ENCODE measurements around the gene TBL1X.
"Not testable (repeated sequence)": the region's sequence is repeated elsewhere in the genome, so short reads cannot be mapped to it uniquely, and the experiment has no call there.

TBL1X gene

GRCh38 chrX:9519546-9520216 is 54.8 kb downstream of the TBL1X start:
- Histone ChIP-seq H3K4me1 (ENCODE audit: insufficient read depth, low read length) (peaks cover 3% of the 10 kb centered on the region), H3K4me3 (ENCODE audit: low read length) (no peak overlapping the region), H3K36me3 (ENCODE audit: insufficient read depth, low read length) (no peaks in the 10 kb centered on the region), H3K9me3 (ENCODE audit: low read length) (no peaks in the 10 kb centered on the region), H2AFZ (ENCODE audit: low read depth, low read length) (no peak overlapping the region), H3K27me3 (ENCODE audit: insufficient read depth, low read length) (no peaks in the 10 kb centered on the region)

DNA sequence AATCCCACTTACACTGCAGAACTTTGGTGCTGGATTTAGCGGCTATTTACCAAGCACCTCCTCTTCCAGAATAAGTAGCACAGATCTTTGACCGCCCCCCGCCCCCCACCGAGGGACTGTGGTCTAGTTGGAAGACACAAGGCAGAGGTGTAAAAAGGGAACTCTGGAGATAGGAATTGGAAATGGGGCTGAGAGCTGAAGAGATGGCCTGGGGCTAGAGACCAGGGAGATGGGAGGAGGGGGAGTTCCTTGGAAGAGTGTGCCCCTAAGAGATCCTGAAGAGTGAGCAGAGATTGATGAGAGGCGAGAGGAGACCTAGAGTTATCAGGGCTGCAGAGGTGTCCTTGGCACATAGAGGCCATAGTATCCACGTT is 55.3 kb downstream of the TBL1X start:
- Histone ChIP-seq H3K36me3 (ENCODE audit: insufficient read depth, low read length) (no peaks in the 10 kb centered on the region), H2AFZ (ENCODE audit: low read depth, low read length) (no peak overlapping the region), H3K9me3 (ENCODE audit: low read length) (no peaks in the 10 kb centered on the region), H3K4me3 (ENCODE audit: low read length) (no peak overlapping the region), H3K4me1 (ENCODE audit: insufficient read depth, low read length) (peaks cover 3% of the 10 kb centered on the region), H3K27me3 (ENCODE audit: insufficient read depth, low read length) (no peaks in the 10 kb centered on the region)

- Histone ChIP-seq H2AFZ (ENCODE audit: low read depth, low read length) (no peak overlapping the region), H3K27me3 (ENCODE audit: insufficient read depth, low read length) (no peaks in the 10 kb centered on the region), H3K4me1 (ENCODE audit: insufficient read depth, low read length) (peaks cover 21% of the 10 kb centered on the region), H3K9me3 (ENCODE audit: low read length) (no peaks in the 10 kb centered on the region), H3K4me3 (ENCODE audit: low read length) (no peak overlapping the region), H3K36me3 (ENCODE audit: insufficient read depth, low read length) (no peaks in the 10 kb centered on the region)
Observed at GRCh38 chrX:9522378-9523155, 57.7 kb downstream of the TBL1X start.

GRCh38 chrX:9525511-9526248 is 60.8 kb downstream of the TBL1X start:
- Histone ChIP-seq H3K4me1 (ENCODE audit: insufficient read depth, low read length) (peaks cover 31% of the 10 kb centered on the region), H3K36me3 (ENCODE audit: insufficient read depth, low read length) (no peaks in the 10 kb centered on the region), H3K27me3 (ENCODE audit: insufficient read depth, low read length) (no peaks in the 10 kb centered on the region), H3K4me3 (ENCODE audit: low read length) (no peak overlapping the region), H3K9me3 (ENCODE audit: low read length) (no peaks in the 10 kb centered on the region), H2AFZ (ENCODE audit: low read depth, low read length) (no peak overlapping the region)

GRCh38 chrX:9526965-9527364 is 62.1 kb downstream of the TBL1X start:
- no peaks in the 10 kb centered on the region for H3K27me3 ChIP-seq (ENCODE audit: insufficient read depth, low read length)
- no peak overlapping the region for H3K4me3 ChIP-seq (ENCODE audit: low read length)
- H3K9me3 ChIP-seq (ENCODE audit: low read length) = no peaks in the 10 kb centered on the region
- H2AFZ ChIP-seq (ENCODE audit: low read depth, low read length) = no peak overlapping the region
- no peaks in the 10 kb centered on the region for H3K36me3 ChIP-seq (ENCODE audit: insufficient read depth, low read length)
- H3K4me1 ChIP-seq (ENCODE audit: insufficient read depth, low read length) = peaks cover 34% of the 10 kb centered on the region

- Histone ChIP-seq H3K9me3 (ENCODE audit: low read length) (no peaks in the 10 kb centered on the region), H3K27me3 (ENCODE audit: insufficient read depth, low read length) (no peaks in the 10 kb centered on the region), H2AFZ (ENCODE audit: low read depth, low read length) (no peak overlapping the region), H3K4me3 (ENCODE audit: low read length) (no peak overlapping the region), H3K36me3 (ENCODE audit: insufficient read depth, low read length) (no peaks in the 10 kb centered on the region), H3K4me1 (ENCODE audit: insufficient read depth, low read length) (peaks cover 31% of the 10 kb centered on the region)
Observed at GRCh38 chrX:9528498-9528897, 63.6 kb downstream of the TBL1X start.

GRCh38 chrX:9529223-9529622 is 64.4 kb downstream of the TBL1X start:
- no peaks in the 10 kb centered on the region for H3K36me3 ChIP-seq (ENCODE audit: insufficient read depth, low read length)
- H2AFZ ChIP-seq (ENCODE audit: low read depth, low read length) = no peak overlapping the region
- no peak overlapping the region for H3K4me3 ChIP-seq (ENCODE audit: low read length)
- no peaks in the 10 kb centered on the region for H3K9me3 ChIP-seq (ENCODE audit: low read length)
- H3K27me3 ChIP-seq (ENCODE audit: insufficient read depth, low read length) = no peaks in the 10 kb centered on the region
- peaks cover 31% of the 10 kb centered on the region for H3K4me1 ChIP-seq (ENCODE audit: insufficient read depth, low read length)

DNA sequence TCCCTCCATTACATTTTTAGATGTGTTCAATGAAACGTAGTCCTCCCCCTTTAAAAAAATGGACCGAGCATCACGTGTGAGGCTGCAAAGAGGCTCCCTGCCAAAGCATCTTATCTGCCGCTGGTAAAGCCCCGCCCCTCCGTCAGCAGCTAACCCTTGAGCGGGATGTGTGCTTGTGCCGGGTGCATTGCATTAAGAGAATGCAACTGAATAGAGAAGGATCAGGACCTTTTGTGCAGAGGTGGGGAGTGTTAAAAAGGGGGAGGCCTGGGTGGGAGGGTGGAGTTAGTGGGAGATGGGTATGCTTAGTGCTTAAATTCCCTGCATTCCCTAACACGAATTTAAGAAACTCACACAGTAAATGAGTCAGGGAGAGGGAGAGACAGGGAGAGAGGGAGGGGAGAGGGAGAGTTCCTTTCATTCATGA is 66.0 kb downstream of the TBL1X start:
- H3K36me3 ChIP-seq (ENCODE audit: insufficient read depth, low read length) = no peaks in the 10 kb centered on the region
- H3K4me3 ChIP-seq (ENCODE audit: low read length) = peak overlapping the region; percentile 4
- peaks cover 38% of the 10 kb centered on the region for H3K4me1 ChIP-seq (ENCODE audit: insufficient read depth, low read length)
- no peak overlapping the region for H2AFZ ChIP-seq (ENCODE audit: low read depth, low read length)
- no peaks in the 10 kb centered on the region for H3K9me3 ChIP-seq (ENCODE audit: low read length)
- no peaks in the 10 kb centered on the region for H3K27me3 ChIP-seq (ENCODE audit: insufficient read depth, low read length)

- no peaks in the 10 kb centered on the region for H3K27me3 ChIP-seq (ENCODE audit: insufficient read depth, low read length)
- no peak overlapping the region for H3K4me3 ChIP-seq (ENCODE audit: low read length)
- H3K9me3 ChIP-seq (ENCODE audit: low read length) = no peaks in the 10 kb centered on the region
- peaks cover 29% of the 10 kb centered on the region for H3K4me1 ChIP-seq (ENCODE audit: insufficient read depth, low read length)
- H3K36me3 ChIP-seq (ENCODE audit: insufficient read depth, low read length) = no peaks in the 10 kb centered on the region
- H2AFZ ChIP-seq (ENCODE audit: low read depth, low read length) = no peak overlapping the region
Observed at GRCh38 chrX:9532349-9532748, 67.5 kb downstream of the TBL1X start.

DNA sequence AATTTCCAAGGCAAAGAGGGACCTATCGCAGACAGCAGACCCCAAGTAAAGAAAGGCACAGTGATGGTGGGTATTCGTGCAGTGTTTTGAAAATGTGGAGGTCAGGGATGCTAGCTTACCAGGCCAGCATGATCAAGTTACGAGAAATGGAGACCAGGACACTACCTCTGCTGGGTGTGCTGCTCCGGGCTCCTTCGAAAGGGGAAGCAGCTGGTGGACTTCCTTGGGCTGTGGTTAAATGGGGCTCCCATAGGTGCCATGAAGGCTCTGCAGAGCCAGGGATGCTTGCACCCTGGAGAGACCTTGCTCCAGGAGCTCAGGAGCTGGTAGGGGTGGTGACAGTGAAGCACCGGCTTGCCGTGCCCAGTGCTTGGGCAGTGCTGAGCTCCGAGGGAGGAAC is 68.8 kb downstream of the TBL1X start:
- H3K4me1 ChIP-seq (ENCODE audit: insufficient read depth, low read length) = peaks cover 29% of the 10 kb centered on the region
- no peaks in the 10 kb centered on the region for H3K9me3 ChIP-seq (ENCODE audit: low read length)
- no peaks in the 10 kb centered on the region for H3K36me3 ChIP-seq (ENCODE audit: insufficient read depth, low read length)
- no peak overlapping the region for H2AFZ ChIP-seq (ENCODE audit: low read depth, low read length)
- no peaks in the 10 kb centered on the region for H3K27me3 ChIP-seq (ENCODE audit: insufficient read depth, low read length)
- no peak overlapping the region for H3K4me3 ChIP-seq (ENCODE audit: low read length)

GRCh38 chrX:9534686-9535085 is 69.8 kb downstream of the TBL1X start:
- Histone ChIP-seq H3K4me3 (ENCODE audit: low read length) (peak overlapping the region; percentile 35), H3K9me3 (ENCODE audit: low read length) (no peaks in the 10 kb centered on the region), H3K4me1 (ENCODE audit: insufficient read depth, low read length) (peaks cover 29% of the 10 kb centered on the region), H3K36me3 (ENCODE audit: insufficient read depth, low read length) (no peaks in the 10 kb centered on the region), H3K27me3 (ENCODE audit: insufficient read depth, low read length) (no peaks in the 10 kb centered on the region), H2AFZ (ENCODE audit: low read depth, low read length) (no peak overlapping the region)

DNA sequence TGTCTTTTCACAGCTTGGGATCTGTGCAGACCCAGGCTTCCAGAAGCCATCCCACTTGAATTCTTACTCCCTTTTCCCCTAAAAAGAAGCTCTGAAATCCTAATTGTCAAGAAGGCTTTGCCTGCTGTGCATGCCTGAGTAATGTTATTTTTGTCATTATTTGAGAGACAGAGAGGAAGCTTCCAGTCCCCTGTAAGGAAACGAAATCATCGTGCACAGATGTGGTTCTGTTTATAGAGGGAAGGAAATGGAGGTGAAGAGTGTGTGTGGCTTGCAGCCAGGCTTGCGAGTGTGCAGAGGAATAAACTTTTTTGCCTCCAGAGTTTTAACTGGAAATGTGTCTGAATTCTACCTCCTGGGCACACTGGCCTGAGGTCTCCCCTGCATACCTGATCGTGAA is 70.2 kb downstream of the TBL1X start:
- H2AFZ ChIP-seq (ENCODE audit: low read depth, low read length) = no peak overlapping the region
- no peaks in the 10 kb centered on the region for H3K27me3 ChIP-seq (ENCODE audit: insufficient read depth, low read length)
- no peaks in the 10 kb centered on the region for H3K36me3 ChIP-seq (ENCODE audit: insufficient read depth, low read length)
- peaks cover 24% of the 10 kb centered on the region for H3K4me1 ChIP-seq (ENCODE audit: insufficient read depth, low read length)
- H3K4me3 ChIP-seq (ENCODE audit: low read length) = peak overlapping the region; percentile 35
- H3K9me3 ChIP-seq (ENCODE audit: low read length) = no peaks in the 10 kb centered on the region

GRCh38 chrX:9536156-9536555 is 71.3 kb downstream of the TBL1X start:
- H2AFZ ChIP-seq (ENCODE audit: low read depth, low read length); H3K4me3 ChIP-seq (ENCODE audit: low read length); H3K27me3 ChIP-seq (ENCODE audit: insufficient read depth, low read length); H3K9me3 ChIP-seq (ENCODE audit: low read length); H3K36me3 ChIP-seq (ENCODE audit: insufficient read depth, low read length): not testable (repeated sequence)
- peaks cover 16% of the 10 kb centered on the region for H3K4me1 ChIP-seq (ENCODE audit: insufficient read depth, low read length)
